ENCODE results near the gene TSPEAR. TPM values are rescaled to one million over a fixed set of nuclear protein-coding genes. Genes with fewer than 3 reads are reported as not detected.
A peak's percentile ranks its signal among the peaks of the same experiment; 100 is the strongest.

The TSPEAR gene
- total RNA-seq, 2 experiments from 2014 or later, result not detected

GRCh38 chr21:44458971-44459711 is 252.2 kb downstream of the TSPEAR start:
- CTCF ChIA-PET, result no interaction called here
- H3K4me3 Mint-ChIP-seq, result no peak overlapping the region
- intact Hi-C loops (cut with micrococcal nuclease), result loop anchor here (10.0 kb wide), 1 partner anchor 154 kb away; the partner anchor contains the start of gene PFKL
- no peak overlapping the region for H3K27ac Mint-ChIP-seq
- peaks cover 6% of the 10 kb centered on the region for H3K27me3 Mint-ChIP-seq (ENCODE audit: low read depth)
- H3K9me3 Mint-ChIP-seq, result no peaks in the 10 kb centered on the region
- DNase-seq, result no peak
- H3K4me1 Mint-ChIP-seq (ENCODE audit: low read depth), result no peaks in the 10 kb centered on the region
- no peaks in the 10 kb centered on the region for H3K36me3 Mint-ChIP-seq (ENCODE audit: low read depth)

GRCh38 chr21:44456915-44457736 is 254.2 kb downstream of the TSPEAR start:
- no peak overlapping the region for H3K27ac Mint-ChIP-seq
- CTCF ChIA-PET, result interaction anchor here (0.6 kb wide), 1 partner anchor 222 kb away, joined by 3 read pairs; no protein-coding TSS in a partner anchor

GRCh38 chr21:44456214-44456914 is 255.0 kb downstream of the TSPEAR start:
- intact Hi-C loops (cut with micrococcal nuclease), result loop anchor here (10.0 kb wide), 1 partner anchor 152 kb away; the partner anchor contains the start of gene PFKL
- H3K9me3 Mint-ChIP-seq, result peaks cover 2% of the 10 kb centered on the region
- no peaks in the 10 kb centered on the region for H3K4me1 Mint-ChIP-seq (ENCODE audit: low read depth)
- DNase-seq, result no peak
- peak overlapping the region; percentile 60 for H3K4me3 Mint-ChIP-seq
- H3K27ac Mint-ChIP-seq, result no peak overlapping the region
- CTCF ChIA-PET, result interaction anchor here (1.1 kb wide), 1 partner anchor 17 kb away, joined by 3 read pairs; no protein-coding TSS in a partner anchor
- H3K27me3 Mint-ChIP-seq (ENCODE audit: low read depth), result peaks cover 10% of the 10 kb centered on the region
- no peaks in the 10 kb centered on the region for H3K36me3 Mint-ChIP-seq (ENCODE audit: low read depth)

More at GRCh38 chr21:44456915-44457736, 254.2 kb downstream of the TSPEAR start:
- Mint-ChIP-seq H3K27me3 (ENCODE audit: low read depth) (peaks cover 9% of the 10 kb centered on the region), H3K4me3 (peak overlapping the region; percentile 60), H3K4me1 (ENCODE audit: low read depth) (no peaks in the 10 kb centered on the region), H3K9me3 (peaks cover 2% of the 10 kb centered on the region), H3K36me3 (ENCODE audit: low read depth) (no peaks in the 10 kb centered on the region)
- intact Hi-C loops (cut with micrococcal nuclease), result loop anchor here (10.0 kb wide), 1 partner anchor 152 kb away; the partner anchor contains the start of gene PFKL
- DNase-seq, result no peak

- intact Hi-C loops (cut with micrococcal nuclease), result loop anchor here (1.0 to 10.0 kb wide), 2 partner anchors 116 to 151 kb away; partner anchors contain the start of genes CFAP410 and PFKL
Observed at GRCh38 chr21:44455524-44456213, 255.7 kb downstream of the TSPEAR start.

GRCh38 chr21:44454747-44455523 is 256.4 kb downstream of the TSPEAR start, which contains the start of gene LRRC3:
Gene LRRC3 (plus strand): TSS chr21:44455510. CDS start chr21:44456645, 1,135 bp downstream.
- no peak within 1 kb of the TSS for H3K27ac Mint-ChIP-seq
- peak within 1 kb of the TSS; percentile 73 for H3K4me3 Mint-ChIP-seq
- intact Hi-C loops (cut with micrococcal nuclease), result loop anchor here (1.0 to 10.0 kb wide), 2 partner anchors 116 to 150 kb away; partner anchors contain the start of genes CFAP410 and PFKL
- H3K9me3 Mint-ChIP-seq, result peaks cover 2% of the 10 kb centered on the region
- CTCF ChIA-PET, result no interaction called here
- peak; percentile 89 for DNase-seq
- peaks cover 14% of the 10 kb centered on the region for H3K27me3 Mint-ChIP-seq (ENCODE audit: low read depth)
- no peaks in the 10 kb centered on the region for H3K36me3 Mint-ChIP-seq (ENCODE audit: low read depth)
- H3K4me1 Mint-ChIP-seq (ENCODE audit: low read depth), result no peaks in the 10 kb centered on the region

More at GRCh38 chr21:44455524-44456213, 255.7 kb downstream of the TSPEAR start:
- no peak overlapping the region for H3K27ac Mint-ChIP-seq
- peaks cover 2% of the 10 kb centered on the region for H3K9me3 Mint-ChIP-seq
- H3K27me3 Mint-ChIP-seq (ENCODE audit: low read depth), result peaks cover 12% of the 10 kb centered on the region
- H3K4me3 Mint-ChIP-seq, result peak overlapping the region; percentile 73
- DNase-seq, result peak; percentile 54
- CTCF ChIA-PET, result interaction anchor here (1.1 kb wide), 1 partner anchor 18 kb away, joined by 3 read pairs; no protein-coding TSS in a partner anchor
- H3K36me3 Mint-ChIP-seq (ENCODE audit: low read depth), result no peaks in the 10 kb centered on the region
- H3K4me1 Mint-ChIP-seq (ENCODE audit: low read depth), result no peaks in the 10 kb centered on the region

- no peak for DNase-seq
- Mint-ChIP-seq H3K27me3 (ENCODE audit: low read depth) (peaks cover 14% of the 10 kb centered on the region), H3K4me3 (peak overlapping the region; percentile 58), H3K27ac (no peak overlapping the region), H3K4me1 (ENCODE audit: low read depth) (no peaks in the 10 kb centered on the region), H3K9me3 (peaks cover 2% of the 10 kb centered on the region), H3K36me3 (ENCODE audit: low read depth) (no peaks in the 10 kb centered on the region)
- CTCF ChIA-PET, result no interaction called here
- intact Hi-C loops (cut with micrococcal nuclease), result loop anchor here (10.0 kb wide), 1 partner anchor 149 kb away; the partner anchor contains the start of gene PFKL
Observed at GRCh38 chr21:44454058-44454457, 257.3 kb downstream of the TSPEAR start.

- intact Hi-C loops (cut with micrococcal nuclease), result loop anchor here (10.0 kb wide), 1 partner anchor 148 kb away; the partner anchor contains the start of gene PFKL
- H3K4me3 Mint-ChIP-seq, result no peak overlapping the region
- DNase-seq, result no peak
- CTCF ChIA-PET, result no interaction called here
- H3K9me3 Mint-ChIP-seq, result peaks cover 2% of the 10 kb centered on the region
- no peaks in the 10 kb centered on the region for H3K4me1 Mint-ChIP-seq (ENCODE audit: low read depth)
- no peak overlapping the region for H3K27ac Mint-ChIP-seq
- H3K36me3 Mint-ChIP-seq (ENCODE audit: low read depth), result no peaks in the 10 kb centered on the region
- peaks cover 14% of the 10 kb centered on the region for H3K27me3 Mint-ChIP-seq (ENCODE audit: low read depth)
Observed at GRCh38 chr21:44453120-44453519, 258.3 kb downstream of the TSPEAR start.

GRCh38 chr21:44450999-44451398 is 260.4 kb downstream of the TSPEAR start:
- no peaks in the 10 kb centered on the region for H3K4me1 Mint-ChIP-seq (ENCODE audit: low read depth)
- no peak for DNase-seq
- H3K27me3 Mint-ChIP-seq (ENCODE audit: low read depth), result peaks cover 16% of the 10 kb centered on the region
- no peaks in the 10 kb centered on the region for H3K36me3 Mint-ChIP-seq (ENCODE audit: low read depth)
- CTCF ChIA-PET, result no interaction called here
- no peak overlapping the region for H3K4me3 Mint-ChIP-seq
- H3K9me3 Mint-ChIP-seq, result peaks cover 2% of the 10 kb centered on the region
- intact Hi-C loops (cut with micrococcal nuclease), result loop anchor here (10.0 kb wide), 1 partner anchor 146 kb away; the partner anchor contains the start of gene PFKL
- H3K27ac Mint-ChIP-seq, result no peak overlapping the region

GRCh38 chr21:44450402-44450801 is 261.0 kb downstream of the TSPEAR start:
- Mint-ChIP-seq H3K36me3 (ENCODE audit: low read depth) (no peaks in the 10 kb centered on the region), H3K27ac (no peak overlapping the region), H3K9me3 (peaks cover 2% of the 10 kb centered on the region), H3K4me3 (no peak overlapping the region), H3K4me1 (ENCODE audit: low read depth) (no peaks in the 10 kb centered on the region), H3K27me3 (ENCODE audit: low read depth) (peaks cover 16% of the 10 kb centered on the region)
- intact Hi-C loops (cut with micrococcal nuclease), result loop anchor here (10.0 kb wide), 1 partner anchor 146 kb away; the partner anchor contains the start of gene PFKL
- DNase-seq, result no peak
- CTCF ChIA-PET, result no interaction called here

GRCh38 chr21:44449473-44450363 is 261.7 kb downstream of the TSPEAR start:
- no peak overlapping the region for H3K4me3 Mint-ChIP-seq
- H3K9me3 Mint-ChIP-seq, result peaks cover 2% of the 10 kb centered on the region
- no peak overlapping the region for H3K27ac Mint-ChIP-seq
- intact Hi-C loops (cut with micrococcal nuclease), result loop anchor here (10.0 kb wide), 1 partner anchor 145 kb away; the partner anchor contains the start of gene PFKL
- CTCF ChIA-PET, result interaction anchor here (0.9 kb wide), 1 partner anchor 290 kb away, joined by 3 read pairs; no protein-coding TSS in a partner anchor
- H3K27me3 Mint-ChIP-seq (ENCODE audit: low read depth), result peaks cover 16% of the 10 kb centered on the region
- DNase-seq, result no peak
- no peaks in the 10 kb centered on the region for H3K4me1 Mint-ChIP-seq (ENCODE audit: low read depth)
- no peaks in the 10 kb centered on the region for H3K36me3 Mint-ChIP-seq (ENCODE audit: low read depth)

All from activated naive CD4-positive, alpha-beta T cell treated with anti-CD3 and anti-CD28 coated beads for 36 hours (primary cell).